Glomerular endothelial cell (primary cell): ENCODE measurements around the gene TAS2R8. TPM values are rescaled to one million over a fixed set of nuclear protein-coding genes. Genes with fewer than 3 reads are reported as not detected.
"Not testable (repeated sequence)": the region's sequence is repeated elsewhere in the genome, so short reads cannot be mapped to it uniquely, and the experiment has no call there.

ENCODE experiments used
- DNase-seq: peaks from one replicate; pipeline ENCODE4 v3.0.0-alpha.2; 2011; ENCODE audit warnings: low read depth, low spot score; ENCODE audit errors: extremely low read depth
- total RNA-seq: library from RNA; depleted of rRNA; stranded (reverse); fragments of >200 nt; gene quantifications from 2 replicates; pipeline ENCODE4 v1.2.3, GENCODE V29; 2015

The TAS2R8 gene
- total RNA-seq: not detected in 2 replicates

- no peak for DNase-seq
These were observed at the start of gene TAS2R8 for GRCh38 chr12:10807186-10807585. Gene TAS2R8 (minus strand): TSS chr12:10807286. CDS start chr12:10806980, 306 bp downstream.

GRCh38 chr12:10855807-10856206, 48.7 kb upstream of the TAS2R8 start:
- DNase-seq: no peak

GRCh38 chr12:10853776-10854175, 46.7 kb upstream of the TAS2R8 start:
- no peak for DNase-seq

- no peak for DNase-seq
These were observed 44.3 kb upstream of the TAS2R8 start for GRCh38 chr12:10851243-10851858.

GRCh38 chr12:10849425-10849878, 42.4 kb upstream of the TAS2R8 start, which contains the start of gene PRR4:
Gene PRR4 (minus strand): TSS chr12:10849475. CDS start chr12:10849437, 38 bp downstream.
- no peak for DNase-seq

GRCh38 chr12:10847744-10848143, 40.7 kb upstream of the TAS2R8 start:
- DNase-seq: no peak

GRCh38 chr12:10842862-10843261, 35.8 kb upstream of the TAS2R8 start:
- DNase-seq: no peak

GRCh38 chr12:10838461-10838860, 31.4 kb upstream of the TAS2R8 start:
- no peak for DNase-seq

GRCh38 chr12:10829994-10830393, 22.9 kb upstream of the TAS2R8 start:
- DNase-seq: no peak

- no peak for DNase-seq
These were observed 19.2 kb upstream of the TAS2R8 start, which contains the start of gene TAS2R10 for GRCh38 chr12:10826258-10826657. Gene TAS2R10 (minus strand): TSS chr12:10826358. CDS start chr12:10826269, 89 bp downstream.

- no peak for DNase-seq
These were observed 17.9 kb upstream of the TAS2R8 start for GRCh38 chr12:10824957-10825356.

- no peak for DNase-seq
These were observed 4.9 kb upstream of the TAS2R8 start for GRCh38 chr12:10811883-10812536.

GRCh38 chr12:10810068-10810467, 3.0 kb upstream of the TAS2R8 start, which contains the start of gene TAS2R9:
Gene TAS2R9 (minus strand): TSS chr12:10810168. CDS start chr12:10810075, 93 bp downstream.
- no peak for DNase-seq

- DNase-seq: no peak
These were observed 4.5 kb downstream of the TAS2R8 start, which contains the start of gene TAS2R7 for GRCh38 chr12:10802587-10802986. Gene TAS2R7 (minus strand): TSS chr12:10802627. CDS start chr12:10802570, 57 bp downstream.

GRCh38 chr12:10801741-10802140, 5.3 kb downstream of the TAS2R8 start:
- DNase-seq: no peak

GRCh38 chr12:10794222-10794621, 12.9 kb downstream of the TAS2R8 start:
- no peak for DNase-seq

- DNase-seq: not testable (repeated sequence)
These were observed 15.3 kb downstream of the TAS2R8 start for GRCh38 chr12:10791769-10792168.

- DNase-seq: no peak
These were observed 23.8 kb downstream of the TAS2R8 start for GRCh38 chr12:10783252-10783651.

- no peak for DNase-seq
These were observed 28.0 kb downstream of the TAS2R8 start for GRCh38 chr12:10779103-10779502.

- DNase-seq: peak; percentile 31
These were observed 35.9 kb downstream of the TAS2R8 start for GRCh38 chr12:10771132-10771733.

- DNase-seq: no peak
These were observed 47.4 kb downstream of the TAS2R8 start for GRCh38 chr12:10759657-10760056.
